OCI-LY1 (cell line): ENCODE measurements around the gene KREMEN1.

Experiments used
- CTCF ChIP-seq: fragments of 200-600 bp; sonication (generic), shearing (Covaris generic); IDR thresholded peaks from 2 replicates; pipeline ENCODE4 v1.5.1; 2017; ENCODE audit warnings: mild to moderate bottlenecking, antibody characterized with exemption, low read length, moderate library complexity, mixed read lengths
- EZH2 ChIP-seq: fragments of 200-600 bp; sonication (generic), shearing (Covaris generic); IDR thresholded peaks from 2 replicates; pipeline ENCODE4 v1.8.0; 2017; ENCODE audit warnings: borderline replicate concordance, mixed run types, mild to moderate bottlenecking, antibody characterized with exemption, low read length, moderate library complexity, mixed read lengths

GRCh38 chr22:29187831-29188230 lies 115.0 kb downstream of the KREMEN1 start:
- no peak for TF ChIP-seq CTCF
- no peak for TF ChIP-seq EZH2
